Measurements from ENCODE around the gene CCNB1.
"Not testable (repeated sequence)": the region's sequence is repeated elsewhere in the genome, so short reads cannot be mapped to it uniquely, and the experiment has no call there.

Gene CCNB1

DNA sequence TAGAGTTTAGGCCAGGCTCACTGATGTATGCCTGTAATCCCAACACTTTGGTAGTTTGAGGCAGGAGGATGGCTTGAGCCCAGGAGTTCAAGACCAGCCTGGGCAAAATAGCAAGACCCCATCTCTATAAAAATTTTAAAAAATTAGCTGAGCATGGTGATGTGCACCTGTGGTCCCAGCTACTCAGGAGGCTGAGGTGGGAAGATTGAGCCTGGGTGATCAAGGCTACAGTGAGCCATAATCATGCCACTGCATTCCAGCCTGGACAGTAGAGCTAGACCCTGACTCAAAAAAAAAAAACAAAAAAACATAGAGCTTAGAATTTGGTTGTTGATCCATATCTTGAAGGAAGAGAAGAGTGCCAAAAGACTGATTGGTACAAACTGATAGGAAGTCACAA lies 53.0 kb downstream of the CCNB1 start:
- TF ChIP-seq, protein P1, sequence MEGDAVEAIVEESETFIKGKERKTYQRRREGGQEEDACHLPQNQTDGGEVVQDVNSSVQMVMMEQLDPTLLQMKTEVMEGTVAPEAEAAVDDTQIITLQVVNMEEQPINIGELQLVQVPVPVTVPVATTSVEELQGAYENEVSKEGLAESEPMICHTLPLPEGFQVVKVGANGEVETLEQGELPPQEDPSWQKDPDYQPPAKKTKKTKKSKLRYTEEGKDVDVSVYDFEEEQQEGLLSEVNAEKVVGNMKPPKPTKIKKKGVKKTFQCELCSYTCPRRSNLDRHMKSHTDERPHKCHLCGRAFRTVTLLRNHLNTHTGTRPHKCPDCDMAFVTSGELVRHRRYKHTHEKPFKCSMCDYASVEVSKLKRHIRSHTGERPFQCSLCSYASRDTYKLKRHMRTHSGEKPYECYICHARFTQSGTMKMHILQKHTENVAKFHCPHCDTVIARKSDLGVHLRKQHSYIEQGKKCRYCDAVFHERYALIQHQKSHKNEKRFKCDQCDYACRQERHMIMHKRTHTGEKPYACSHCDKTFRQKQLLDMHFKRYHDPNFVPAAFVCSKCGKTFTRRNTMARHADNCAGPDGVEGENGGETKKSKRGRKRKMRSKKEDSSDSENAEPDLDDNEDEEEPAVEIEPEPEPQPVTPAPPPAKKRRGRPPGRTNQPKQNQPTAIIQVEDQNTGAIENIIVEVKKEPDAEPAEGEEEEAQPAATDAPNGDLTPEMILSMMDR (IDR thresholded peaks at IDR 0.05; ENCODE audit: insufficient read depth, low read length): no peak
- TF ChIP-seq GABPA (IDR thresholded peaks at IDR 0.05; ENCODE audit: low read depth) (no peak), POLR2AphosphoS5 (IDR thresholded peaks at IDR 0.05; ENCODE audit: low read depth) (no peak), SPI1 (IDR thresholded peaks at IDR 0.05; ENCODE audit: borderline replicate concordance, low read depth) (no peak)
- TF ChIP-seq, protein P2, sequence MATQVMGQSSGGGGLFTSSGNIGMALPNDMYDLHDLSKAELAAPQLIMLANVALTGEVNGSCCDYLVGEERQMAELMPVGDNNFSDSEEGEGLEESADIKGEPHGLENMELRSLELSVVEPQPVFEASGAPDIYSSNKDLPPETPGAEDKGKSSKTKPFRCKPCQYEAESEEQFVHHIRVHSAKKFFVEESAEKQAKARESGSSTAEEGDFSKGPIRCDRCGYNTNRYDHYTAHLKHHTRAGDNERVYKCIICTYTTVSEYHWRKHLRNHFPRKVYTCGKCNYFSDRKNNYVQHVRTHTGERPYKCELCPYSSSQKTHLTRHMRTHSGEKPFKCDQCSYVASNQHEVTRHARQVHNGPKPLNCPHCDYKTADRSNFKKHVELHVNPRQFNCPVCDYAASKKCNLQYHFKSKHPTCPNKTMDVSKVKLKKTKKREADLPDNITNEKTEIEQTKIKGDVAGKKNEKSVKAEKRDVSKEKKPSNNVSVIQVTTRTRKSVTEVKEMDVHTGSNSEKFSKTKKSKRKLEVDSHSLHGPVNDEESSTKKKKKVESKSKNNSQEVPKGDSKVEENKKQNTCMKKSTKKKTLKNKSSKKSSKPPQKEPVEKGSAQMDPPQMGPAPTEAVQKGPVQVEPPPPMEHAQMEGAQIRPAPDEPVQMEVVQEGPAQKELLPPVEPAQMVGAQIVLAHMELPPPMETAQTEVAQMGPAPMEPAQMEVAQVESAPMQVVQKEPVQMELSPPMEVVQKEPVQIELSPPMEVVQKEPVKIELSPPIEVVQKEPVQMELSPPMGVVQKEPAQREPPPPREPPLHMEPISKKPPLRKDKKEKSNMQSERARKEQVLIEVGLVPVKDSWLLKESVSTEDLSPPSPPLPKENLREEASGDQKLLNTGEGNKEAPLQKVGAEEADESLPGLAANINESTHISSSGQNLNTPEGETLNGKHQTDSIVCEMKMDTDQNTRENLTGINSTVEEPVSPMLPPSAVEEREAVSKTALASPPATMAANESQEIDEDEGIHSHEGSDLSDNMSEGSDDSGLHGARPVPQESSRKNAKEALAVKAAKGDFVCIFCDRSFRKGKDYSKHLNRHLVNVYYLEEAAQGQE (IDR thresholded peaks at IDR 0.05; ENCODE audit: insufficient replicate concordance, low read depth): no peak
- Histone ChIP-seq H3K27ac (replicated peaks) (no peak overlapping the region), H3K4me3 (replicated peaks; ENCODE audit: insufficient read depth, low read length) (no peak overlapping the region), H3K27me3 (ENCODE audit: insufficient read depth, poor library complexity, severe bottlenecking) (no peaks in the 10 kb centered on the region)
- DNase-seq (ENCODE audit: low read depth in 1 of 2, low spot score in 1 of 2): no peak

DNA sequence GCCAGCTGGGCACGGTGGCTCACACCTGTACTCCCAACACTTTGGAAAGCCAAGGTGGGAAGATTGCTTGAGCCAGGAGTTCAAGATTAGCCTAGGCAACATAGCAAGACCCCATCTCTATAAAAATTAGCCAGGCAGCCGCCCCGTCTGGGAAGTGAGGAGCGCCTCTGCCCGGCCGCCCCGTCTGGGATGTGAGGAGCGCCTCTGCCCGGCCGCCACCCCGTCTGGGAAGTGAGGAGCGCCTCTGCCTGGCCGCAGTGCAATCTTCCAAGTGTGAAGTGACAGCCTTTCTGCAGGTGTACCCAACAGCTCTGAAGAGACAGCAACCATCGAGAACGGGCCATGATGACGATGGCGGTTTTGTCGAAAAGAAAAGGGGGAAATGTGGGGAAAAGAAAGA lies 53.4 kb downstream of the CCNB1 start:
- not testable (repeated sequence) for H3K27ac ChIP-seq (replicated peaks); H3K27me3 ChIP-seq (ENCODE audit: insufficient read depth, poor library complexity, severe bottlenecking); H3K4me3 ChIP-seq (replicated peaks; ENCODE audit: insufficient read depth, low read length); DNase-seq (ENCODE audit: low read depth in 1 of 2, low spot score in 1 of 2)

DNA sequence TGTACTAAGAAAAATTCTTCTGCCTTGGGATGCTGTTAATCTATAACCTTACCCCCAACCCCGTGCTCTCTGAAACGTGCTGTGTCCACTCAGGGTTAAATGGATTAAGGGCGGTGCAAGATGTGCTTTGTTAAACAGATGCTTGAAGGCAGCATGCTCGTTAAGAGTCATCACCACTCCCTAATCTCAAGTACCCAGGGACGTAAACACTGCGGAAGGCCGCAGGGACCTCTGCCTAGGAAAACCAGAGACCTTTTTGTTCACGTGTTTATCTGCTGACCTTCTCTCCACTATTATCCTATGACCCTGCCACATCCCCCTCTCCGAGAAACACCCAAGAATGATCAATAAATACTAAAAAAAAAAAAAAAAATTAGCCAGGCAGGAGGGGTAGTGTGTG lies 53.9 kb downstream of the CCNB1 start:
- not testable (repeated sequence) for DNase-seq (ENCODE audit: low read depth in 1 of 2, low spot score in 1 of 2); H3K27ac ChIP-seq (replicated peaks); H3K27me3 ChIP-seq (ENCODE audit: insufficient read depth, poor library complexity, severe bottlenecking); H3K4me3 ChIP-seq (replicated peaks; ENCODE audit: insufficient read depth, low read length)

DNA sequence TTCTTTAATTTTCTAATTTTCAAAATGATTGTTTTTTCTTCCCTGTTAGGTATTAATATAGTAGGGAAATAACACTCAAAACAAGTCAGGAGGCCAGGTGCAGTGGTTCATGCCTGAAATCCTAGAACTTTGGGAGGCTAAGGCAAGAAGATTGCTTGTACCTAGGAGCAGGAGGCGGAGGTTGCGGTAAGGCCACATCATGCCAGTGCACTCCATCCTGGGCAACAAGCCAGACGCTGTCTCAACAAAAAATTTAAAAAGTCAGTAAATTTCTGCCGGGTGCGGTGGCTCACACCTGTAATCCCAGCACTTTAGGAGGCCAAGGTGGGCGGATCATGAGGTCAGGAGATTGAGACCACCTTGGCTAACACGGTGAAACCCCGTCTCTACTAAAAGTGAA lies 57.6 kb downstream of the CCNB1 start:
- TF ChIP-seq SPI1 (IDR thresholded peaks at IDR 0.05; ENCODE audit: borderline replicate concordance, low read depth): no peak
- TF ChIP-seq, protein P2 (IDR thresholded peaks at IDR 0.05; ENCODE audit: insufficient replicate concordance, low read depth): no peak
- no peak for TF ChIP-seq POLR2AphosphoS5 (IDR thresholded peaks at IDR 0.05; ENCODE audit: low read depth)
- no peak for TF ChIP-seq GABPA (IDR thresholded peaks at IDR 0.05; ENCODE audit: low read depth)
- TF ChIP-seq, protein P1 (IDR thresholded peaks at IDR 0.05; ENCODE audit: insufficient read depth, low read length): no peak
- Histone ChIP-seq H3K27ac (replicated peaks) (no peak overlapping the region), H3K27me3 (ENCODE audit: insufficient read depth, poor library complexity, severe bottlenecking) (no peaks in the 10 kb centered on the region), H3K4me3 (replicated peaks; ENCODE audit: insufficient read depth, low read length) (no peak overlapping the region)
- DNase-seq (ENCODE audit: low read depth in 1 of 2, low spot score in 1 of 2): no peak

DNA sequence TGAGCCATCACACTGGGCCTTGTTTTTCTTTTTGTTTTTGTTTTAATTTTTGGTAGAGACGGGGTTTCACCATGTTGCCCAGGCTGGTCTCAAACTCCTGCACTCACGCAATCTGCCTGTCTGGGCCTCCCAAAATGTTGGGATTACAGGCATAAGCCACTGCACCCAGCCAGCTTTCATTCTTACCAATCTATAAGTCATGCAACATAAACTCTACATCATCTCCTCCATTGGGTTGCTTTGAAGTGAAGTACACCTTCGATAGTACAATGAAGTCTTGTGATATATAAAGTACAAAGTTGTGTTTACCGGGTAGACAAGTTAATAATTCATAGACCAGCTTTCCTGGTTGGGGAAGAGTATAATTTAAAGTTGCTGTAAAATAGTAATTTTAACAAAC lies 58.9 kb downstream of the CCNB1 start:
- no peak for DNase-seq (ENCODE audit: low read depth in 1 of 2, low spot score in 1 of 2)
- TF ChIP-seq GABPA (IDR thresholded peaks at IDR 0.05; ENCODE audit: low read depth) (no peak), POLR2AphosphoS5 (IDR thresholded peaks at IDR 0.05; ENCODE audit: low read depth) (no peak), SPI1 (IDR thresholded peaks at IDR 0.05; ENCODE audit: borderline replicate concordance, low read depth) (no peak)
- TF ChIP-seq, protein P2 (IDR thresholded peaks at IDR 0.05; ENCODE audit: insufficient replicate concordance, low read depth): no peak
- TF ChIP-seq, protein P1 (IDR thresholded peaks at IDR 0.05; ENCODE audit: insufficient read depth, low read length): no peak
- Histone ChIP-seq H3K27ac (replicated peaks) (no peak overlapping the region), H3K4me3 (replicated peaks; ENCODE audit: insufficient read depth, low read length) (no peak overlapping the region), H3K27me3 (ENCODE audit: insufficient read depth, poor library complexity, severe bottlenecking) (no peaks in the 10 kb centered on the region)

Measured in HL-60 (cell line).